ENCODE data around the gene HOMER3.
"Not testable (repeated sequence)": the region's sequence is repeated elsewhere in the genome, so short reads cannot be mapped to it uniquely, and the experiment has no call there.

The HOMER3 gene

DNA sequence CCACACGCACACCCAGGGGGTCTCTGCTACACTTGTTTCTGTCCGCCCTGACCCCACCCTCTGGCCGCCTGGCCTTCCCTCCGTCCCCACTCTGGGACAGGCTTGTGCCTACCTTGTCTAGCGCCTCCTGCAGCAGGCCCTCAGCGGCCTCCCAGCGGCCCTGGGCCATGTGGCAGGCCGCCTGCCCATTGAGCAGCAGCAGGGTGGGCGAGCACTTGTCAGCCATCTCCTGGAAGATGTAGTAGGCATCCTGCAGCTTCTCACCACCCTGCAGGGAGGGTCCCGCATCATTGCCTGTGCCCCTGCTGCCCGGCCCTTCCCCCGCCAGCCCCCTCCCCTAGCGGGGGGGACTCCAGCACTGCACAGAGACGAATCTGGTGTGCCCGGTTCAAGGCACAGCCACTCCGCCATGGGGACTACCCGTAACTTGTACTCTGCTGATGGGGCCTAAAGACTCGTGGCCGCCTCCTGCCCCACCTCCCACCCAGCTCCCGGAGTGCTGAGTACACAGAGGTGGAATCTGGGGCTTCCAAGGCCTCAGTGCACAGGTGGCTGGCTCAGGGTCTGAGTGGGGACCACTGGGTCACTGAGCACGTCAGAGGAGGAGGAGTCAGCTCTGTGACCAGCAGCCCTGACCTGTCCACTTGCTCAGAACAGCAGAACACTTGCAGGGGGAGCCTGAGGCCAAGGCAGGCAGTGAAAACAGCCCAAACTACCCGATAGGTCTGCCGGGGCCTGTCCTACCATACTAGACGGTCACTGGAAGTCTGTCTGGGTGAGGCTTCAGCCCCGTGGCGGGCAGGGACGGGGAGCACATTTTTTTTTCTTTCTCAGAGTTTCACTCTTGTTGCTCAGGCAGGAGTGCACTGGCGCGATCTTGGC is 37.6 kb downstream of the HOMER3 start:
- H3K27me3 ChIP-seq (ENCODE audit: control insufficient read depth, insufficient read depth, low read length), result no peaks in the 10 kb centered on the region

DNA sequence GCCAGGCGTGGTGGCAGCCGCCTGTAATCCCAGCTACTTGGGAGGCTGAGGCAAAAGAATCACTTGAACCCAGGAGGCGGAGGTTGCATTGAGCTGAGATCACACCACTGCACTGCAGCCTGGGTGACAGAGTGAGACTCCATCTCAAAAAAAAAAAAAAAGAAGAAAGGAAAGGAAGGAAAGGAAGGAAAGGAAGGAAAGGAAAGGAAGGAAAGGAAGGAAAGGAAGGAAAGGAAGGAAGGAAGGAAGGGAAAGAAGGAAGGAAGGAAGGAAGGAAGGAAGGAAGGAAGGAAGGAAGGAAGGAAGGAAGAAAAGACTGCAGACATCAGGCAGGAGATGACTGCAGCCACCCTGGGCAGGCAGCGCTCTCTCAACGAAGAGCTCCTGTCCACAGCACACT is 38.5 kb downstream of the HOMER3 start:
- not testable (repeated sequence) for H3K9me3 ChIP-seq (ENCODE audit: control insufficient read depth, low read length); H3K27me3 ChIP-seq (ENCODE audit: control insufficient read depth, insufficient read depth, low read length); H3K4me3 ChIP-seq (ENCODE audit: low read length); H3K9ac ChIP-seq (ENCODE audit: low read length)
- Histone ChIP-seq H3K36me3 (ENCODE audit: control insufficient read depth, insufficient read depth, low read length) (peaks cover 13% of the 10 kb centered on the region), H3K4me1 (ENCODE audit: control insufficient read depth, insufficient read depth, low read length) (peaks cover 12% of the 10 kb centered on the region)

More for the DNA sequence above, 37.6 kb downstream of the HOMER3 start:
- Histone ChIP-seq H3K4me3 (ENCODE audit: low read length) (no peak overlapping the region), H3K4me1 (ENCODE audit: control insufficient read depth, insufficient read depth, low read length) (peaks cover 9% of the 10 kb centered on the region), H3K9me3 (ENCODE audit: control insufficient read depth, low read length) (no peaks in the 10 kb centered on the region), H3K36me3 (ENCODE audit: control insufficient read depth, insufficient read depth, low read length) (peaks cover 13% of the 10 kb centered on the region), H3K9ac (ENCODE audit: low read length) (no peak overlapping the region)

DNA sequence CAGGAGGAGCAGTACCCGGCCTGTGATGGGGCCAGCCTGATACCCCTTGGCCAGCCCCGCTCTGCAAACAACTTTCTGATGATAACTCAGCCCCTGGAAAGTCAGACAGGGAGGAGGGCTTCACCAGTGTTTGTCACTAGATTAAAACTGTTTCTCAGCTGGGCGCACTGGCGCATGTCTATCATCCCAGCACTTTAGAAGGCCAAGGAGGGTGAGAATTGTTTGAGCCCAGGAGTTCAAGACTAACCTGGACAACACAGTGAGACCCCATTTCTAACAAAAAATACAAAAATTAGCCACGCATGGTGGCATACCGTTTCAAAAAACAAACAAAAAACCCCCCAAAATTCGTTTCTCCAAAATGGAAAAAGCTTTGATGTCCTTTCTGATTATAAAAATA is 39.5 kb downstream of the HOMER3 start:
- Histone ChIP-seq H3K27me3 (ENCODE audit: control insufficient read depth, insufficient read depth, low read length) (peaks cover 11% of the 10 kb centered on the region), H3K4me3 (ENCODE audit: low read length) (no peak overlapping the region), H3K9me3 (ENCODE audit: control insufficient read depth, low read length) (no peaks in the 10 kb centered on the region), H3K36me3 (ENCODE audit: control insufficient read depth, insufficient read depth, low read length) (peaks cover 13% of the 10 kb centered on the region), H3K4me1 (ENCODE audit: control insufficient read depth, insufficient read depth, low read length) (peaks cover 12% of the 10 kb centered on the region), H3K9ac (ENCODE audit: low read length) (no peak overlapping the region)

DNA sequence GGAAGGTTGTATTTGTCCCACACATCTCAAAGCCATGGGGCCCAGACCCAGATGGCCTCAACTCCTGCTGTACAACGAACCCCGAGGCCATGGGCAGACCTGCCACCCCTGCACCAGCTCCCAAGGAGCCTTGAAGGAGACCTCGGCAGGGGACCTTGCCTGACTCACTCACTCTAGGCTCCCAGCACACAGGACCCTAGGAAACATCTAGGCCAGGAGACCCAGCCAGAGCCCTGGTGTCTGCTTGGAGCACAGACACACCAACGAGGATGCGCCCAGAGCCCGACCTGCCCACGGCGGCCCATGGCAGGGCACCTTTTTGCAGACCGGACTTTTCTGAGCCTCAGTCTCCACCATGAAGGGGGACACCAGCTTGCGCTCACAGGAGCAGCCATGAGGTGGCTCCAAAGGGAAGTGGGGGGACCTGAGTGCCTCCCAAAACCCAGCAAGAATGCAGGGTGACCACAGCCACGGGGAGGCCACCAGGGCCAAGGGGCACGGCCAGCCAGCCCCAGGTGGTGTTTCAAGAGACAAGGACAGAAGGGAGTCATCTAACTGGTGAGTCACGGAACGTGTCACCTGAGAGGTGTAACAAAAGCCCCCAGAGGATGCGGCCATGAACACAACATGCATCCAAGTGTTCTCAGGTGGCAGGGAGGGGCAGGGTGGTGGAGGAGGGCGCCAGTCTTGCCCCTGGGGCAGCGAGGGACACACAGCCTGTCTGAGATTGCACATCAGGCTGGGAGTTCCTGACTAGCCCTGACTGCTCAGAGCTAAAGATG is 40.1 kb downstream of the HOMER3 start:
- Histone ChIP-seq H3K36me3 (ENCODE audit: control insufficient read depth, insufficient read depth, low read length) (peaks cover 13% of the 10 kb centered on the region), H3K4me1 (ENCODE audit: control insufficient read depth, insufficient read depth, low read length) (peaks cover 12% of the 10 kb centered on the region), H3K4me3 (ENCODE audit: low read length) (no peak overlapping the region), H3K9me3 (ENCODE audit: control insufficient read depth, low read length) (no peaks in the 10 kb centered on the region), H3K27me3 (ENCODE audit: control insufficient read depth, insufficient read depth, low read length) (peaks cover 14% of the 10 kb centered on the region), H3K9ac (ENCODE audit: low read length) (no peak overlapping the region)

DNA sequence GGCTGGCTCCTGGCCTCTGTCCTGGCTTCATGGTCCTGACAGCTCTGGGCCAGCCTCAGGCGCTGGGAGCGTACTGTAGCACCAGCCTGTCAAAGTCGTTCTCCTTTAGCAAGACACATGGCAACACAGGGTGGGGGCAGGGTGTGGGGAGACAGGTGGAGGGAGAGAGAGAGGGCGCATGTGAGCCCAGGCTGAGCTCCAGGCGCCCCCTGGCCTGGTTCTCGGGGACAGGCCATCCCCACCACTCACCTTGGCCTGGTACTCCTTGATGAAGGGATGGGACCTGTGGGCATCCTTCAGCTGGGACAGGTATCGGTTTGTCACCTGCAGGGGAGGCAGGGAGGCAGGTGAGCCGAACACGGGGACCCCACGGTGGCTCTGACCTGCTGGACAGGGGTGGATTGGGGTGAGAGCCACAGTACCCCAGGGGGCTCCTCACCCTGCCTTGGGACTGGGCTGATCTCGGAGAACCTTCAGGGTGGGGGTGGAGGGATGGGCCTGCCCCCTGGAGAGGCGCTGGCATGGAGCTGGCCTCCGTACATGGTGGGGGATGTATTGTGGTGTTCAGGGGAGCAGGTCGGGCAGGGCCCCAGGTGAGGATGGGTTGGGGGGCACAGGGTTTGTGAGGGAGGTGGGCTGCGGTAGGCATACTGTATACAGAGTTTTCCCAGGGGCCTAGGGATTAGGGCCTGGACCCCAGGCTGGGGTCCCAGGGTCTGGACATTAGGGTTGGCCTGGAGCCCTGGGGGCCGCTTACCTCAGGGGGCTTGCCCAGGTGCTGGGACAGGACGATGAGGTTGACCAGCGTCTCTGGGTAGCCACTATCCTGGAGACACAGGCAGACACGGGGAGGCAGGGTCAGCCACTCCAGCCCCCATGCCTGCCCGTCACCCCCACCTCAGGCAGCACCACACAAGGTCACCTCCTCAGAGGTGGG is 41.1 kb downstream of the HOMER3 start:
- peaks cover 14% of the 10 kb centered on the region for H3K4me1 ChIP-seq (ENCODE audit: control insufficient read depth, insufficient read depth, low read length)

DNA sequence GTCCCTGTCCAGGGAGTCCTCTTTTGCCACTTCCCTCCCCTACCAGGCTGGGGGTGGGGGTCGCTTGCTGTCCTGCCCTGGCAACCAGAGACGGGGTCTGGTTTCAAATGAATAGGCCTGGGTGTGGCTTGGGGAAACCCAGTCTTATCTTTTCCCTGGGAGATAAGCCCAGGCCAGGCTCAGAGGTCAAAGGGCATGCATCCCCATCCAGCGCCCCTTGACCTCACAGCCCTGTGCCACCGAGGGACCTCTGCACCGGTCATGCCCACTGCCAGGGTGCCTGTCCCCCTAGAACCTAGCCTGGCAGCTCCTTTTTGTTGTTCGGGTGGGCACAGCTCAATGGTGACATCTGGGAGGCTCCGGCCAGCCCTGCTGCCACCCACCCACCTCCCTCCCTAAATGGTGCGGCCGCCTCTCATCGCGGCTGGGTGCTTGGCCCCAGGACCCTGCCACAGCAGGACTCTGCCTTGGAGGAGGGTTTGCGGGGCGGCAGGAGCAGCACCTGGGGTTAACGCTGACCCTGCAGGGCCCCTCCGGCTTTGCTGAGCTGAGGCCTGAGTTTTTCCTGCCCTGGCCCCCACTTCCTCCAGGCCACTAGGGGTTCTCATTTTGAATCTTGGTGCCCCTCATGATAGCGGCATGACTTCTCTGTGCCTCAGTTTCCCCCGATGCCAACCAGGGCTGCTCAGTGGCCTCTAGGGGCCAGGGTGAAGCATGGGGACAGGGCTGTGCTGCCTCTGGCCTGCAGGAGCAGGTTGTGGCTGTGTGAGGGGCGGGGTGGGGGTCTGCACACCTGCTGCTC is 42.2 kb downstream of the HOMER3 start:
- H3K9me3 ChIP-seq (ENCODE audit: control insufficient read depth, low read length), result no peaks in the 10 kb centered on the region
- no peak overlapping the region for H3K9ac ChIP-seq (ENCODE audit: low read length)
- peaks cover 16% of the 10 kb centered on the region for H3K4me1 ChIP-seq (ENCODE audit: control insufficient read depth, insufficient read depth, low read length)
- H3K27me3 ChIP-seq (ENCODE audit: control insufficient read depth, insufficient read depth, low read length), result peaks cover 32% of the 10 kb centered on the region
- H3K4me3 ChIP-seq (ENCODE audit: low read length), result no peak overlapping the region
- no peaks in the 10 kb centered on the region for H3K36me3 ChIP-seq (ENCODE audit: control insufficient read depth, insufficient read depth, low read length)

More for the DNA sequence above, 41.1 kb downstream of the HOMER3 start:
- H3K36me3 ChIP-seq (ENCODE audit: control insufficient read depth, insufficient read depth, low read length), result peaks cover 6% of the 10 kb centered on the region
- no peak overlapping the region for H3K4me3 ChIP-seq (ENCODE audit: low read length)
- H3K9me3 ChIP-seq (ENCODE audit: control insufficient read depth, low read length), result no peaks in the 10 kb centered on the region
- no peak overlapping the region for H3K9ac ChIP-seq (ENCODE audit: low read length)
- peaks cover 21% of the 10 kb centered on the region for H3K27me3 ChIP-seq (ENCODE audit: control insufficient read depth, insufficient read depth, low read length)

DNA sequence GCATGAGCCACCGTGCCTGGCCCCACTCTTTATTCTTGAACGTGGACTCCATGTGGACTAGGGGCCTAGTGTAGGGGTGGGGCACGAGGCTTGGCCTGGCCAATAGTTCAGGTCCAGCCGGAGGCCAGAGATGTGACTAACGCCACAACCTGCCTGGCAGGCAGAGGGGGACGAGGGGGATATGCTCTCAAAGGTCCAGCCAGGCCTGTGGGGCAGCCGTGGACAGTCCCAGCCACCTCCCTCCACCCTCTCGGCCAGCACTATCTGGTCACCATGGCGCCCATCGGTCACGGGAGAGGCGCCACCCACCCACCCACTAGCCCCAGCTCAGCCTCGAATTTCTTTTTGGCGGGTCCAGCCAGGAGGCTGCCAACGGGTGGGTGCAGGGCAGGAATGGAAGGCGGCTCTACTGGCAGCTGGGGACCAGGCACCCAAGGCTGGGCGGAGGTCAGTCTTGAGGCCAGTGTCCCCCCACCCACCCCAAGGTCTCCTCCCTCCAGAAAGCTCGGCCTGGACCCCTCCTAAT is 42.9 kb downstream of the HOMER3 start:
- peaks cover 38% of the 10 kb centered on the region for H3K27me3 ChIP-seq (ENCODE audit: control insufficient read depth, insufficient read depth, low read length)
- no peaks in the 10 kb centered on the region for H3K36me3 ChIP-seq (ENCODE audit: control insufficient read depth, insufficient read depth, low read length)
- peaks cover 16% of the 10 kb centered on the region for H3K4me1 ChIP-seq (ENCODE audit: control insufficient read depth, insufficient read depth, low read length)
- H3K9ac ChIP-seq (ENCODE audit: low read length), result no peak overlapping the region
- H3K4me3 ChIP-seq (ENCODE audit: low read length), result no peak overlapping the region
- no peaks in the 10 kb centered on the region for H3K9me3 ChIP-seq (ENCODE audit: control insufficient read depth, low read length)

DNA sequence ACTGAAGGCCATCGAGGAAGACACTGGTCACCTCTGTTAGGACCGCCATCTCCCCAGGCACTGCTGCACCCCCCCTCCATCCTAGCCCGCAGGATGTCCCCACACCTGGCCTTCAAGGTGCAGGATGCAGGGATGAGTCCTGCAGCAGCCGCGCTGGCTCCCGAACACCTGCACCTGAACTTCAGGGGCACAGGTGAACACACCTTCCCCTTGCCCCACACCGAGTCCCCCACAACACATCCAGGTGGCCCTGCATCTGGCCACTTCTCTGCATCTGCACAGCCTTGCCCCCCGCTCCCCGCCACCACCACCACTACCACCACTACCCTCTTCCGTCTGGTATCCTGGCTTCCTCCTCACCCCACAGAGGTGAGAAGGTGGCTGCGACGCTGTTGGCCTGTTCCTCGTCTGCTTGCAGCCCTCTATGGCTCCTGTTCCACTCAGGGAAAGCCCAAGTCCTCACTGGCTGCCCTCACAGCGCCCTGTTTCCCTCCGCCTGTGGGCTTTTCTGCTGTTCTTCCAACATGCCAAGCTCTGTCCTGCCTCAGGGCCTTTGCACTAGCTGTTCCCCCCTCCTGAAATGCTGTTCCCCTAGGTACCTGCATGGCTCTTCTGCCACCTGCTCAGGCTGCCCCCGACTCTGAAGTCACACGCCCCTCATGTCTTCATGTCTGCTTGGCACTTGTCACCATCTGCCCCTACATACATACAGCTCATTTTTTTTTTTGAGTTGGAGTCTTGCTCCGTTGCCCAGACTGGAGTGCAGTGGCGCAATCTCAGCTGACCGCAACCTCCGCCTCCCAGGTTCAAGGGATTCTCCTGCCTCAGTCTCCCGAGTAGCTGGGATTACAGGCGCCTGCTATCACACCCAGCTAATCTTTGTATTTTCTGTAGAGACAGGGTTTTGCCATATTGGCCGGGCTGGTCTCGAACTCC is 43.7 kb downstream of the HOMER3 start:
- Histone ChIP-seq H3K36me3 (ENCODE audit: control insufficient read depth, insufficient read depth, low read length) (no peaks in the 10 kb centered on the region), H3K9ac (ENCODE audit: low read length) (no peak overlapping the region), H3K4me3 (ENCODE audit: low read length) (no peak overlapping the region), H3K9me3 (ENCODE audit: control insufficient read depth, low read length) (no peaks in the 10 kb centered on the region), H3K27me3 (ENCODE audit: control insufficient read depth, insufficient read depth, low read length) (peaks cover 39% of the 10 kb centered on the region), H3K4me1 (ENCODE audit: control insufficient read depth, insufficient read depth, low read length) (peaks cover 16% of the 10 kb centered on the region)

DNA sequence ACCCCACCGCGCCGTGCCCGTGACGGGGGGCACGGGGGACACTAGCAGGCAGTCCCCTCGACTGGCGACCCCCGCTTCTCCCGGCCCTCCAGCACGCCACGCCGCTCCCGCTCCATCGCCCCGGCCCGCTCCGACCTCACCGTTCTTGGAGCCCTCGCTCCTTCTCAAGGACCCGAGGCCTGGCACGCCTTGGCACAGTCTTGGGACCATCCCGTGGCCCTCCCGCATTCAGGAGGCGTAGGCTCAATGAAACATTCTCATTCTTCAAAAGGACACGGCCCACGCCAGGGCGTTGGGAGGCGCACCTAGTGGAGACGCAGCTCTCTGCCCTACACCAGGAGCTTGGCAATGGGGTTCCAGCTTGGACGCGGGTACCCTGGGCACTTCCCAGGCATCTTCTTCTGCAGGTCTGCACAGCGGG is 44.6 kb downstream of the HOMER3 start:
- Histone ChIP-seq H3K9ac (ENCODE audit: low read length) (no peak overlapping the region), H3K4me3 (ENCODE audit: low read length) (no peak overlapping the region), H3K27me3 (ENCODE audit: control insufficient read depth, insufficient read depth, low read length) (peaks cover 39% of the 10 kb centered on the region), H3K36me3 (ENCODE audit: control insufficient read depth, insufficient read depth, low read length) (no peaks in the 10 kb centered on the region), H3K4me1 (ENCODE audit: control insufficient read depth, insufficient read depth, low read length) (peaks cover 16% of the 10 kb centered on the region), H3K9me3 (ENCODE audit: control insufficient read depth, low read length) (no peaks in the 10 kb centered on the region)

DNA sequence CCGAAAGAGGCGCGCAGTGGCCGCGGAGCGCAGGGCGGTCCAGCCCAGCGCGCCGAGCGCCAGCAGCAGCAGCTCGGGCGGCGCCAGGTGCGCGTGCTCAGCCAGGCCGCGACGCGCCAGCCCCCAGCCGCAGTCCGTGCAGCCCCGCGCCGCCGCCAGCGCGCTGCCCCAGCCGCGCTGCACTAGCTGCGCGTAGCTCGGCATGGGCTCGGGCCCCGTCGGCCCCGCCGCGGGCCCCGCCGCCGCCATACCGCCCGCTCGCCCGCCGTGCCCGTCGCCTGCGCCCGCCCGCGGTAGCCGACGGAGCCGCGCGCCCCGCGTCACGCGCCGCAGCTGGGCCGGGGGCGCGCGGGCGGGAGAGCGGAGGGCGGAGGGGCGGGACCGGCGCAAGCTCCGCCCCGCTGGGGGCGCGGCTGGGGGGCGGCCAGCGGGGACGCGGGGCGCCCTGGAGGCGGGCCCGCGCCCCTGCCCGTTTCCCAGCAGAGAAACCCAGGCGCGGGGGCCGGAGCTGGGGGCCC is 45.1 kb downstream of the HOMER3 start, which contains the start of gene CERS1:
CERS1 (minus strand) TSS at position 335 of the 518 bp plus-strand sequence; CDS start at position 249, 86 bp downstream.
- Histone ChIP-seq H3K36me3 (ENCODE audit: control insufficient read depth, insufficient read depth, low read length) (no peaks in the 10 kb centered on the region), H3K9ac (ENCODE audit: low read length) (no peak within 1 kb of the TSS), H3K27me3 (ENCODE audit: control insufficient read depth, insufficient read depth, low read length) (peaks cover 39% of the 10 kb centered on the region), H3K9me3 (ENCODE audit: control insufficient read depth, low read length) (no peaks in the 10 kb centered on the region), H3K4me1 (ENCODE audit: control insufficient read depth, insufficient read depth, low read length) (peaks cover 16% of the 10 kb centered on the region), H3K4me3 (ENCODE audit: low read length) (no peak within 1 kb of the TSS)
